ENCODE measurements around the gene FRMPD4.

The FRMPD4 gene

DNA sequence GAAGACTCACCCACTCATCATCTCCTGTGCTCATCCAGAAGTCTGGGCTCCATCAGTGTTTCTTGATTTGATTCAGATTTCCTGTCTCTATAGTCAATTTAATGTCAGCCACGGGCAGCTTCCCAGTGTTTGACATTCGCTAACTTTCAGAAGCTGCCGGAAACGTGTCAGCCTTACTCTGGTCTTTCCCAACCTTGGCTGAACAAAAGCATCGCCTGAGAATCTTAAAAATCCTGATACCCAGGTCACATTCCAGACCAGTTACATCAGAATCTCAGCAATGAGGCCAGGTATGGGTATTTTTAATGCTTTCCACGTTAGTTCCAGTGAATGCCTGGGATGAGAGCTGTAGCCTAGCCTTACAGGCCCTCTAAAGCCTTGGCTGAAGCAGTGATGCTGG lies 233.8 kb downstream of the FRMPD4 start:
- DNase-seq = no peak

DNA sequence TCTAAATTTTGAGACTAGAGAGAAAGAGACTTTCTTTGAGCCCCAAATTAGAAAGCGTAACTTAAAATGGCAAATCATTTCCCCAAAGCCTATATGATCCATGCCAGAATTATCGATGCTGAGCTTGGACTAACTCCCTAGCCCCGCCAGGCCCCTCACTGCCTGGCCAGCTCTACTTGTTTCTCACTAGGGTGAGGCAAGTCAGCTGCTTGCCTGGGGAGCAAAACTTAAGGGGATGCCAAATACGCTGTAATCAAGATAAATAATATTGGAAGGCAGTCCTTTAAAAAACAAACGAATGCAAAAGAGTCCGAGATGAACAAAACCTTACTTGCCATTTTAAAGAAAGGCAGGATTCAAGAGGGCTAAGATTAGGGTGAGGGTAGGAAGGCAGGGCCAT lies 236.0 kb downstream of the FRMPD4 start:
- DNase-seq = no peak

DNA sequence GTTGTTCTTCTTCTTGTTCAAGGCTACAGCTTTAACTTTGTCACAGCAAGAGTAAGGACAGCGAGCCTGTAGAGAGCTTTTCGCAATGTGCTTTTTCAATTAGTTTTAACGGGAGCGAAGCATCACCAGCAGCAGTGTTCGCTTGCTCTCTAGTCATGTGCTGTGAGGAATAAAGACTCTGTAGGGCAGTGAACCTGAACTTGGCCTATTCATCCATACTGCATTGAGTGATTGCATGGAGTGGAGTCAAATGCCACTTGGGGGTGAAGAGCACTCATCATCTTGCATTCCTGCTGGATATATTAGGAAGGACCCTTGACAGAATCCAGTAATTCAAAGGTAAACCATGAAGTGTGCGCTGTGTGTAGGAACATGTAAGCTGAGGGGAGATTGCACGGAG lies 240.0 kb downstream of the FRMPD4 start:
- peak; percentile 49 for DNase-seq

DNA sequence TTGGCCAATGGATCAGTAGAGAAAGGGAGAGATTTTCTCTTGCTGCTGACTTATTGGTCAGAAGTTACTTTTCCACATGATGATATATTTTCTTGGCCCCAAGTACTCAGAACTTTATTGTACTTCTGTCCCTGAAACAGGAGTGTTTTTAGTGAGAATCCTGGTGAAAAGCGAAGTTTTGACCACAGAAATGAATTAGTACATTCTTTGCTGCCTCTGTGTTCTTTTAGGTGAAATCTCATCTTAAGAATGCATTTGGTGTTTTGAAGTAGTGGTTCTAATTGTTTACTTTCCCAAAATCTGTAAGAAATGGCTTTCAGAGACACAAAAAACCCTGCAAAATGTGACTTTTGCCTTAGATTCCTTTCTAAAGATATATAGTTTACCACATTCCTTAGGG lies 240.4 kb downstream of the FRMPD4 start:
- no peak for DNase-seq

DNA sequence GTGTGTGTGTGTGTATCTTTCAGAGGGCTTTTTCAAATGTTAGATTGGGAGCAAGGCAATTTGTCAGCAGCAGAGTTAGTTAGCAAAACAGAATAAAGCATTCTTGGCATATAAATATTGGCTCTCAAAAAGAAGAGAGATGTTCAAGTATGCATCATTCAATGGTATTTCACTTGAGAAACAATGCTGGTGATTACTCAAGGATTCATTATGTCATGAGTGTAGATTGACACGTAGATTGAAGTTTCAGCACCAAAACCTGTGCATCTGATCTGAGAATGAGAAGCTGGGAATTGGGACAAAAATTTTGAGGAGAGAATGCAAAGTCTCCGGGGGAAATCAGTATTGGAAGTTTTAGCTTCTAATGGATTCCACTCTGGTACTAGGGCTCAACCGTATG lies 241.4 kb downstream of the FRMPD4 start:
- no peak for DNase-seq

- no peak for DNase-seq
Measured at GRCh38 chrX:12383196-12383595, 244.9 kb downstream of the FRMPD4 start.

GRCh38 chrX:12390301-12390700 lies 252.0 kb downstream of the FRMPD4 start:
- no peak for DNase-seq

- no peak for DNase-seq
Measured at GRCh38 chrX:12396584-12396983, 258.3 kb downstream of the FRMPD4 start.

DNA sequence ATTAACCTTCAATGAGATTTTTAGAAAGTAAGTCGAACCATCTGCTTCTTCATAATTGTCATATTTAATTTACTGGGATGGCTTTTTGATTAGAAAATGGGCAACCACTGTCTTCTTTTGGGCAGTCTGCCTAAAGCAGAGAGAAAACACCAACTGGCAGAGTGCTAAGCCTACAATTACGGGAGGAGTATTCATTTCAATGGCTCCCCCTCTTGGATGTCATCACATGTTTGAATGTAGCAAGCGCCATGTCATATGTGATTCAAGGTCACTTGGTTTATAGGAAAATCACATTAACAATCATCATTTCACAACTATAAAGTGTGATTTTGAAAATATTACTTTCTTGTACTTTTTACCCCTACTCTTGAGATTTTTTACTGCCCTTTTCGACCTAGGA lies 261.9 kb downstream of the FRMPD4 start:
- DNase-seq = no peak

GRCh38 chrX:12401252-12401651 lies 263.0 kb downstream of the FRMPD4 start:
- no peak for DNase-seq

GRCh38 chrX:12403474-12404082 lies 265.3 kb downstream of the FRMPD4 start:
- DNase-seq = no peak

GRCh38 chrX:12405306-12405705 lies 267.0 kb downstream of the FRMPD4 start:
- DNase-seq = no peak

- DNase-seq = no peak
Measured at GRCh38 chrX:12410523-12410922, 272.2 kb downstream of the FRMPD4 start.

DNA sequence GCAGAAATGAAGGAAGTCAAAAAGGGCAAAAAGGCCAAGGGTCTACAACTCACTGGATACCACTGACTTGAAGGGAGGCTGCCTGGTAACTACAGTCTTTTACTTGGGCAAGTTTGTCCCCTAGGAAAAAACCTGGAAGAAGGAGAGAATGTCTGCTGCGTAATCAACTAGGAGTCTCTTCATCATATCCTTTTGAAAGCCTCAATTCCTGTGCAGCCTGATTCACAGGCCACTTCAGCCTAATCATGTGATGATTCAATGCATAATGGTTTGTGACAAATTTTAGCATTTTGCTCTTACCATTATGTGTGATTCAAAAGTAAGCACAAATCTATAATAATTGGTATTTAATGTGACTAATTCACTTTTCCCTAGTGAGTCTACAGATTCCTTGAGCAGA lies 273.6 kb downstream of the FRMPD4 start:
- no peak for DNase-seq

GRCh38 chrX:12412561-12412960 lies 274.3 kb downstream of the FRMPD4 start:
- DNase-seq = no peak

- DNase-seq = no peak
Measured at GRCh38 chrX:12419591-12419990, 281.3 kb downstream of the FRMPD4 start.

DNA sequence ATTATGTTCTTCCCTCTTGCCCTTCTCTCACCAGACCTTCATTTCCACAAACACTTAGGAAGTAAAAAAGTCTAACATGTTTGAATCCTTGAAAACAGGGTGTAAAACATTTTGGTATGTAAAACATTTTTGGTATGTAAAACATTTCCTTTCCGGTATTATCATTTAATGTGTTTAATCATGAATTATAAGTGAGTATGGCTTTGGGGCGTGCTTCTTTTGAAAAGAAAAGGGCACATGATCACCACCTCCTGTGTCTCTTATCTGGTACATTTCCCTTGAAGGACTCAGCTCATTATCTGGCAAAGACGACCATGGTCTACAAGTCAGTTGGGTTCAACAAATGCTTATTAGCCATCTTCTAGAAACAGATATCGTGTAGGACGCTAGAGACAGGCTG lies 283.6 kb downstream of the FRMPD4 start:
- DNase-seq = no peak

- DNase-seq = no peak
Measured at GRCh38 chrX:12423346-12423745, 285.1 kb downstream of the FRMPD4 start.

DNA sequence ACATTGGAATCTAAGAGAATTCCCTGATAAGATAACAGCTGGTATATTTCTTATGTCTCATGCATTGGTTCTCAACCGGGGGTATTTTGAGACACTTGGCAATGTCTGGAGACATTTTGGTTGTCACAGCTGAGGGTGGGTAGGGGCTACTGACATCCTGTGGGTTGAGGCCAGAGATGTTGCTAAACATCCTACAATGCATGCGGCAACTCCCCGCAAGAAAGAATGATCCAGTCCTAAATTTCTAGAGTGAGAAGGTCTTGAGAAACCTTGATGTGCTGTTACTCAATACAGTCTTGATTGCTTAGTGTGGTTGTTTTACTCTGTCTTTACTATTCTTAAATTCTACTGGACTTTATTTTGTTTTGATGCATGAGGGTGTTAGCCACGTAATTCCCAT lies 287.2 kb downstream of the FRMPD4 start:
- no peak for DNase-seq

DNA sequence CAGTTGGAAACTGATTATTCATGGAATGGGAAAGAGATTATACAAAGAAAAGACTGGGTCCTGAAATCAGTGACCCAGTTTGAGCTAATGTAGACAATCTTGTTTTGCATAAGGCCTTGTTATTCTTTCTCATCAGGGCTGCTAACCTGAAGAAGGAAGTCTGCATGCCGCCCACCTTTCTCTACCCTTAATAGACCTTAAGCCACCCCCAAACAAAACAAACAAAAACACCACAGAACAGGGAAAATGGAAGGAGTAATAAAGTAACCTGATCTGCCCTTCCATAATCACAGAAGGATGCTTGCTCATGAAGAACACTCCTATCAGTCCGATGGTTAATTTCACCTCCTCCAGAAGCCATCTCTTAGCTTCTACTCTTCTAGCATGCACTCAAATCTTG lies 288.1 kb downstream of the FRMPD4 start:
- no peak for DNase-seq

DNA sequence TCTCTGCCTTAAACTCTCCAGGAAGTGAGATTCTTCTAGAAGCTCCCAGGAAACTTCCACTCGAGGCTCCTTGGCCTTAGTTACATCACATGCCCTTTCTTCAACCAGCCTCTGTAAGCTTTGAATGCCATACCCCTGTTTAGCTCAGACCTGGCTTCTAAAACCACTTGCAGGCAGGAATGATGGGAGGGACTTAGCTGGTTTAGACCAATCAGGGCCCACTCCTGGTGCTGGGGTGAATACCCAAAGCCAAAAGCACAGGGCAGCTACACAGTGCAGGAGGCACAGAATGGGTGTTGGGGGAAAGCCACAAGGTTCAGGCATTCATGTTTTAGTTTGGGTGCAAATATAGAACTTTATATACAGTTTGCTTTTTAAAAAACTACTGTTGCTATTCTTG lies 296.2 kb downstream of the FRMPD4 start:
- DNase-seq = no peak

- no peak for DNase-seq
Measured at GRCh38 chrX:12439416-12439815, 301.1 kb downstream of the FRMPD4 start.

DNA sequence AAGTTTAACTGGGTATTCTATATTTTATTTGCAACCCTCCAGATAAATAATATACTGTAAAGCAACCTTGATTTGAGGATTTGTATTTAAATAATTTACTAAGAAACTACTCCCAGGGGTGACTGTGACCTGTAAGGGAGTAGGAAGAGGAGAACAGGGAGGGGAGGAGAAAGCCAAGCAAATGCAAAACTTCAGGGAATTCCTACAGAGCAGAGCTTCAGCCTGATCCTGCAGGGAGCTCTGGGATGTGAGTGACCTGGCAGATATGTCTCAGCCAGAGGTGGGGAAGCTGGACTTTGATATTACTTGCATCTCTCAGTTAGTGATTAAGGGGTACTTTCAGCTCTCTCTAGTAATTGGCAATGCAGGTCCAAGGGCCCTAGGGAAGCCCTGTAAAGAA lies 302.0 kb downstream of the FRMPD4 start:
- DNase-seq = no peak

- no peak for DNase-seq
Measured at GRCh38 chrX:12441381-12442128, 303.3 kb downstream of the FRMPD4 start.

- no peak for DNase-seq
Measured at GRCh38 chrX:12443534-12444098, 305.3 kb downstream of the FRMPD4 start.
